T-helper 22 cell (primary cell): ENCODE results near the gene NADSYN1.

Experiments
- DNase-seq: peaks from one replicate; pipeline ENCODE4 v3.0.0-alpha.2; 2020; ENCODE audit warnings: low read depth

The NADSYN1 gene

GRCh38 chr11:71433648-71434450 is 19.2 kb upstream of the NADSYN1 start:
- DNase-seq = no peak

- no peak for DNase-seq
Observed at GRCh38 chr11:71434576-71435130, 18.4 kb upstream of the NADSYN1 start.

GRCh38 chr11:71435278-71435951 is 17.6 kb upstream of the NADSYN1 start:
- no peak for DNase-seq

DNA sequence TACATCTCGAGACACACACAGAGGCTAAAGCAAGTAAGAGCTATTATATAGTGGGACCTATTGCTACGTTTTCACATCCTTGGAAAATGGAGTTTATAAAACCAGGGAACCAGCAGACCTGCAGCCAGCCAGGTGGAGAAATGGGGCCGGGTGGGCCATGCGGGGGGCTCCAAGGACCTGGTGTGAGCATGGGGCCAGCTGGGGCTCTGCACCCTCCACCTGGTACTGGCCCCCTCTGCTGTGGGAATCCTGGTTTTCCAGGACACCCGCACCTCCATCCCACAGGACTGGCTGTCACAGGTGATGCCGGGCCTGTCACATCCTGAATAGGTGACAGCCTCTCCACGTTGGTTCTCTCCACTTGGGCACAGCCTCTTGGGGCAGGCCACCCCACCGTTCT is 16.1 kb upstream of the NADSYN1 start:
- DNase-seq = no peak

- no peak for DNase-seq
Observed at GRCh38 chr11:71437399-71437798, 15.6 kb upstream of the NADSYN1 start.

GRCh38 chr11:71437879-71438278 is 15.1 kb upstream of the NADSYN1 start:
- DNase-seq = no peak

DNA sequence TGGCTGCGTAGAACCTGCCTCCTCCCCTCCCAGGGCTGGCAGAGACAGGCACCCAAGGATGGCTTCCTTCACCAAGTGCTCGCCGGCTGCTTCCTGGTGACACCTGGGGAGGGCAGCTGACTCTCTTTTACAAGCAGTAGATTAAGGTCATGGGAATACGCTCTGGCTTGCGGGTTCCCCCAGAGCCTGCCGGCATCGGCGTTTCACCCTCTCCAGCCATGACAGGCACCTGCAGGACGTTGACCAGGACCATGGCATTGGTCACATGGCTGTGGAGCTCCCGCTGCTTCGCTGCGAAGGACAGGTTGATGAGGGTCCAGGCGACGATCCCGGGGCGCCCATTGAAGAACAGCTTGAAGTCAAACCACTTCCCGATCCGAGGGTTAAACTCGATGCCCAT is 14.4 kb upstream of the NADSYN1 start:
- DNase-seq = no peak

- DNase-seq = no peak
Observed at GRCh38 chr11:71440021-71440755, 12.8 kb upstream of the NADSYN1 start.

DNA sequence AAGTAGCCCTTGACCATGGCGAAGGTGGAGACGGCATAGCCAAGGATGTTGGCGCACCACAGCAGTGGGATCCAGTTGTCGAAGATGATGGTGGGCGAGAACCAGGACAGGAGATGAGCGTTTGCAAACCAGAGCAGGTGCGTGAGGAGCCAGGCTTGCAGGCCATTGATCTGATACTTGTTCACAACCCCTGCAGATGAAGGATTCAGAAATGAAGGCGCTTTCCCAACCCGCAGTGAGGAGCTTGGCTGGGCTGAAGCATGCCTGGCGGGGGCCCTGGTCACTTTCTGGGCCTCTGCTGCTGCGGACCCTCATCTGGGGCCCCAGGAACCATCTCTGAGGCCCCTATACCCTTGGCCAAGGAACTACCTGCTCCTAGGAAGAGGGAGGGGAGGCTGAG is 11.8 kb upstream of the NADSYN1 start:
- no peak for DNase-seq

GRCh38 chr11:71442123-71442522 is 10.9 kb upstream of the NADSYN1 start:
- DNase-seq = no peak

DNA sequence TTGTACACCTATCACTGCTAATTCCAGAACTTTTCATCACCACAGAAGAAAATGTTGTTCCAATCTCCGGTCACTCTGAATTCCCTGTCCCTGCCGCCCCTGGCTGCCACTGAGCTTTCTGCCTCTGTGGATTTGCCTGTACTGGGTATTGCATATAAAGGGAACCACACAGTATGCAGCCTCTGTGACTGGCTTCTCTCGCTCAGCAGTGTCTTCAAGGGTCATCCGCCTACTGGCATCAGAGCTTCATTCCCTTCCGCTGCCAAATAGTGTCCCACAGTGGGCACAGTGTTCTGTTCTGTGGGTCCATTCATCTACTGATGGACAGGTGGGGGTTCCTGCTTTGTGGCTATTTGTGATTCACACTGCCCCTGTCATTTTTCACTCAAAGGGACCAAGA is 10.1 kb upstream of the NADSYN1 start:
- DNase-seq = no peak

DNA sequence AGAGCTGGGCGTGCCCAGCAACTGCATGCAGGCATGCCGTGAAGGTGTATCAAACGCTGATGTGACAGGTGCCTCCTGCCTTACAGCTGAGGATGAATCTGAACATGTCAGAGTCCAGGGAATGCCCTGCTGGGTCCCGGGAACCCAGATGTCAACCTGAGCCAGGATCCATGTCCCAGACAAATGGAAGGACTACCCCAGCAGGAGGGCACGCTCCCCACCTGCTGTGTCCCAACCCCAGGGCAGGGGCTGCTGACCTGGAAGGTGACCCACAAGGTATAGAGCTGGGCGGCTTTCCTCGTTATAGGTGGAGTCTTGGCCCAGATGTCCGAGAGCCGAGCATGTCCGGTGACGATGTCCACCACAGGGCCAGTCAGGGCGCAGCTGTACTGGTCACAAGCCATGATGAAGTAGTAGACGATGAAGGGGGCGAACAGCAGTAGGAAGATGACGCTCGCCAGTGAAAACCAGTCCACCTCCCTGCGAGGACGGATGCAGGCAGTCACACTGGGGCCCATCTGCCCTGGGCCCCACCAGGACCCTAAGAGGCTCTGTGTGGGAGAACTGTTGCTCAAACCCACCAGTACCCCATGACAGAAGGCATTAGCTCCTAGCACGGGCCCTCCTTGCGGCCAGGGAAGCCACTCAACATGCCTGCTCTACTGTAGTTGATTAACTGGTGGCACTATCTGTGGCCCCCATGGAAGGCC is 9.1 kb upstream of the NADSYN1 start:
- no peak for DNase-seq

GRCh38 chr11:71444811-71445210 is 8.2 kb upstream of the NADSYN1 start:
- DNase-seq = no peak

DNA sequence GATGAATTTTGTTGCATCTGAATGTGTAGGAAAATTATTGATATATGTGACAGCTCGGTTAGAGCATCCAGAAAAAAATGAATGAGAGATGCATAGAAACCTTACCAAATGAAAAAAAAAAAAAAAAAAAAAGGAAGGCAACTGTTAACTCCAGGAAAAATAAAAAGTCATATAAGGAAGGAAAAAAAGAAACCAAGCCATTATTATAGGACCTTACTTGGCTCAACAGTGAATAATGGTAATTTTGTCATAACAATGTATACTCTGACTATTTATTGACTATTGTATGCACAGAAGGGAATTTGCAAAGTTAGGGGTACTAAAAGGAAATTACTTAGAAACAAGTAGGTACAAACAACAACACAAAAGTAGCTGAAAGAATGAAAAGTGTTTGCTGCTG is 6.9 kb upstream of the NADSYN1 start:
- no peak for DNase-seq

GRCh38 chr11:71446942-71447688 is 5.9 kb upstream of the NADSYN1 start:
- no peak for DNase-seq

DNA sequence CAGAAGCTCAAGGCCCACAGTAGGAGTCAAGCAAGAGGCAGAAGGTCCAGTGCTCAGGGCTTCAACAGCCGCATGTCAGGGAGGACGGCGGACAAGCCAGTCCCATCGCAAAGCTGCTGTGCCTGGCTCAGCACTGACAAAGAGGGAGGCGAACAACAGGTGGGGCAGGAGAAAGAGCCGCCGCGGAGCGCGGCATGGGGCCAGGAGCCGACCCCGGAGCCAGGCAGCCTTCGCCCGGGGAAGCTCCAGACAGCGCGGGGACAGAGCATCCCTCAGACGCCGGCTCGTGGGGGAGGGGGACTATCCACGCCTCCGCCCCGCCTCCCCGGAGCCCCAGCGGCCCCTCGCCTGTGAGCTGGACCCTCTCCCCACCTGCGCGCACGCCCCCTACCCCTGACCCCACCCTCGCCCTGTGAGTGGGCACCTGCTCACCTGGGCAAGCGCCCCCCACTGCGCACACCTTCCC is 5.2 kb upstream of the NADSYN1 start:
- no peak for DNase-seq

DNA sequence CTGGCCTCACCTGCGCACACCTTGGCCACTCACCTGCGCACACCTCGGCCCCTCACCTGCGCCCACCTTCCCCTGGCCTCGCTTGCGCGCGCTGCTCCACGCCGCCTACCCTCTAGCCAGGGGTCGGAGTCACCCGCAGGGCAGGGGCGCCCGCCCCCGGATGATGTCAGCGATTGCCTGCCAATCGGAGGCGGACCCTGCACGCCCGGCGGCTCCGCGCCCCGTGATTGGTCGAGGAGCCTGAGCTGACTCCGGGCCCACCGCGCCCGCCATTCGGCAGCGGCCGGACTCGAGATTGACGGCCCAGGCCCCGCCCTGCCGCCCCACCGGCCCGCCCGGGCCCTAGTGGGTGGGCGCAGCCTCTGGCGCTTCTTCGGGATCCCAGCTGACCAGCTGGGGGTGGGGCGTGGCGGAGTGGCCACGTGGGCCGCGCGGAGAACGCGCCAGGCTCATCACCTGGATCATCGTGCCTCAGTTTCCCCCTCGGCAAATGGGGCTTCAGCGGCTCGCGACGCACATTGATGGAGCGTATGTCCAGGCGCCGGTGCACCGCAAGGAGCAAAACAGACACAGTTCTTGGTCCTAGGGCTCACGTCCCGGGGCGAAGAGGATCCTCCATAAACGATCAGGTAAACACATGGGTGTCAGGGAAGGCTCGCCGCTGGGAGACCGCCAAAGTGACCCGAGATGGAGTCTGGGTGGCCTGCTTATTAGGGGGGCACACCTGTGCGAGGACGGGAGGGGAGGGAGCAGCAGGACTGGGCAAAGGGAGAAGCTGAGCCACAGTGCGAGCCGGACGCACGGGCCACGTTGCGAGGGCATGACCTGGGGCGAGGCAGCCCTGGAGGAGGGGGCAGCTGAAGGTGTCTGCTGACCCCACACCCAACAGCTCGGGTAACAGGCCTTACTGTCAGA is 4.5 kb upstream of the NADSYN1 start, which contains the start of gene DHCR7:
Gene DHCR7, minus strand, starts transcription at position 137 of the 915 bp plus-strand sequence. CDS start 3,441 bp downstream, outside the sequence.
- DNase-seq = peak; percentile 90

DNA sequence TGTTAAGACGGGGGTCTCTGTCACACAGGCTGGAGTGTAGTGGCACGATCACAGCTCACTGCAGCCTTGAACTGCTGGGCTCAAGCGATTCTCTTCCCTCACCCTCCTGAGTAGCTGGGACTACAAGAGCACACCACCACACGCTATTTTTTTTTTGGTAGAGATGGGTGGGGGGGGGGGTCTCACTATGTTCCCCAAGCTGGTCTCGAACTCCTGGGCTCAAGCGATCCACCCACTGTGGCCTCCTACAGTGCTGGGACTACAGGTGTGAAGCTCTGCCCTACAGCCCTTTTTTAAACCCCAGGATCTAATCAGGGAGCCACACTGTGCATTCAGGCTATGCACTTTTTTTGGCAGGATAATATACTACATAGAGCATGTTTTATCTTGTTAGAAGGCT is 3.4 kb upstream of the NADSYN1 start:
- DNase-seq = no peak

GRCh38 chr11:71450507-71450906 is 2.5 kb upstream of the NADSYN1 start:
- no peak for DNase-seq

GRCh38 chr11:71450939-71451338 is 2.1 kb upstream of the NADSYN1 start:
- DNase-seq = no peak
